ENCODE data around the gene HOXB3.

The HOXB3 gene

GRCh38 chr17:48578616-48579470, 11.2 kb downstream of the HOXB3 start:
- Mint-ChIP-seq H3K4me1 (ENCODE audit: low read depth) (peaks cover 50% of the 10 kb centered on the region), H3K36me3 (ENCODE audit: low read depth) (no peaks in the 10 kb centered on the region), H3K27ac (peak overlapping the region; percentile 37), H3K4me3 (peak overlapping the region; percentile 83), H3K9me3 (no peaks in the 10 kb centered on the region), H3K27me3 (peaks cover 76% of the 10 kb centered on the region)
- no peak for DNase-seq

GRCh38 chr17:48577946-48578615, 12.0 kb downstream of the HOXB3 start, which contains the start of gene HOXB4:
TSS of gene HOXB4 (minus strand) at chr17:48578350. CDS start at chr17:48578319, 31 bp downstream.
- peak within 1 kb of the TSS; percentile 83 for H3K4me3 Mint-ChIP-seq
- peak; percentile 76 for DNase-seq
- H3K36me3 Mint-ChIP-seq (ENCODE audit: low read depth), result no peaks in the 10 kb centered on the region
- peaks cover 50% of the 10 kb centered on the region for H3K4me1 Mint-ChIP-seq (ENCODE audit: low read depth)
- no peaks in the 10 kb centered on the region for H3K9me3 Mint-ChIP-seq
- H3K27me3 Mint-ChIP-seq, result peaks cover 69% of the 10 kb centered on the region
- H3K27ac Mint-ChIP-seq, result peak within 1 kb of the TSS; percentile 83

GRCh38 chr17:48577330-48577945, 12.6 kb downstream of the HOXB3 start:
- DNase-seq, result peak; percentile 42
- Mint-ChIP-seq H3K4me3 (peak overlapping the region; percentile 75), H3K27ac (peak overlapping the region; percentile 38), H3K36me3 (ENCODE audit: low read depth) (no peaks in the 10 kb centered on the region), H3K27me3 (peaks cover 62% of the 10 kb centered on the region), H3K9me3 (no peaks in the 10 kb centered on the region), H3K4me1 (ENCODE audit: low read depth) (peaks cover 47% of the 10 kb centered on the region)

GRCh38 chr17:48576479-48577309, 13.3 kb downstream of the HOXB3 start:
- Mint-ChIP-seq H3K36me3 (ENCODE audit: low read depth) (no peaks in the 10 kb centered on the region), H3K4me1 (ENCODE audit: low read depth) (peaks cover 43% of the 10 kb centered on the region), H3K27ac (peak overlapping the region; percentile 29), H3K27me3 (peaks cover 56% of the 10 kb centered on the region), H3K4me3 (peak overlapping the region; percentile 75), H3K9me3 (no peaks in the 10 kb centered on the region)
- no peak for DNase-seq

GRCh38 chr17:48575673-48576478, 14.2 kb downstream of the HOXB3 start:
- peaks cover 48% of the 10 kb centered on the region for H3K27me3 Mint-ChIP-seq
- H3K27ac Mint-ChIP-seq, result no peak overlapping the region
- H3K9me3 Mint-ChIP-seq, result no peaks in the 10 kb centered on the region
- H3K36me3 Mint-ChIP-seq (ENCODE audit: low read depth), result no peaks in the 10 kb centered on the region
- no peak for DNase-seq
- no peak overlapping the region for H3K4me3 Mint-ChIP-seq
- peaks cover 35% of the 10 kb centered on the region for H3K4me1 Mint-ChIP-seq (ENCODE audit: low read depth)

- Mint-ChIP-seq H3K4me1 (ENCODE audit: low read depth) (peaks cover 29% of the 10 kb centered on the region), H3K4me3 (no peak overlapping the region), H3K27me3 (peaks cover 43% of the 10 kb centered on the region), H3K36me3 (ENCODE audit: low read depth) (no peaks in the 10 kb centered on the region), H3K9me3 (no peaks in the 10 kb centered on the region), H3K27ac (no peak overlapping the region)
- DNase-seq, result no peak
These were observed 14.9 kb downstream of the HOXB3 start for GRCh38 chr17:48575066-48575582.

GRCh38 chr17:48574505-48575065, 15.5 kb downstream of the HOXB3 start:
- DNase-seq, result no peak
- no peak overlapping the region for H3K27ac Mint-ChIP-seq
- peaks cover 38% of the 10 kb centered on the region for H3K27me3 Mint-ChIP-seq
- no peaks in the 10 kb centered on the region for H3K36me3 Mint-ChIP-seq (ENCODE audit: low read depth)
- H3K4me1 Mint-ChIP-seq (ENCODE audit: low read depth), result peaks cover 26% of the 10 kb centered on the region
- no peak overlapping the region for H3K4me3 Mint-ChIP-seq
- no peaks in the 10 kb centered on the region for H3K9me3 Mint-ChIP-seq

- Mint-ChIP-seq H3K4me1 (ENCODE audit: low read depth) (peaks cover 10% of the 10 kb centered on the region), H3K36me3 (ENCODE audit: low read depth) (no peaks in the 10 kb centered on the region), H3K27ac (no peak overlapping the region), H3K9me3 (no peaks in the 10 kb centered on the region), H3K27me3 (peaks cover 17% of the 10 kb centered on the region), H3K4me3 (no peak overlapping the region)
- no peak for DNase-seq
These were observed 18.1 kb downstream of the HOXB3 start for GRCh38 chr17:48571826-48572417.

GRCh38 chr17:48571024-48571818, 18.8 kb downstream of the HOXB3 start:
- Mint-ChIP-seq H3K4me3 (no peak overlapping the region), H3K9me3 (no peaks in the 10 kb centered on the region), H3K36me3 (ENCODE audit: low read depth) (no peaks in the 10 kb centered on the region), H3K4me1 (ENCODE audit: low read depth) (peaks cover 7% of the 10 kb centered on the region), H3K27me3 (peaks cover 14% of the 10 kb centered on the region), H3K27ac (no peak overlapping the region)
- no peak for DNase-seq

- H3K27ac Mint-ChIP-seq, result no peak overlapping the region
- H3K4me1 Mint-ChIP-seq (ENCODE audit: low read depth), result peaks cover 4% of the 10 kb centered on the region
- no peak overlapping the region for H3K4me3 Mint-ChIP-seq
- H3K36me3 Mint-ChIP-seq (ENCODE audit: low read depth), result no peaks in the 10 kb centered on the region
- H3K9me3 Mint-ChIP-seq, result no peaks in the 10 kb centered on the region
- peaks cover 11% of the 10 kb centered on the region for H3K27me3 Mint-ChIP-seq
- DNase-seq, result no peak
These were observed 19.6 kb downstream of the HOXB3 start for GRCh38 chr17:48570325-48571023.

- Mint-ChIP-seq H3K4me1 (ENCODE audit: low read depth) (peaks cover 4% of the 10 kb centered on the region), H3K9me3 (no peaks in the 10 kb centered on the region), H3K36me3 (ENCODE audit: low read depth) (no peaks in the 10 kb centered on the region), H3K27ac (no peak overlapping the region), H3K27me3 (peaks cover 9% of the 10 kb centered on the region), H3K4me3 (no peak overlapping the region)
- DNase-seq, result no peak
These were observed 20.2 kb downstream of the HOXB3 start for GRCh38 chr17:48569674-48570324.
